ENCODE data around the gene TMEM273. TPM values are rescaled to one million over a fixed set of nuclear protein-coding genes. Genes with fewer than 3 reads are reported as not detected.

Gene TMEM273
- total and polyA plus RNA-seq, 9 donors = 1.5 to 25.2 (median 5.0) TPM

GRCh38 chr10:49170632-49171325, 17.4 kb downstream of the TMEM273 start:
- DNase-seq = no peak
- intact Hi-C loops (cut with DNase I) = loop anchor here in 1 of 4 donors (5.0 kb wide), 1 partner anchor 193 kb away; no protein-coding TSS in a partner anchor

DNA sequence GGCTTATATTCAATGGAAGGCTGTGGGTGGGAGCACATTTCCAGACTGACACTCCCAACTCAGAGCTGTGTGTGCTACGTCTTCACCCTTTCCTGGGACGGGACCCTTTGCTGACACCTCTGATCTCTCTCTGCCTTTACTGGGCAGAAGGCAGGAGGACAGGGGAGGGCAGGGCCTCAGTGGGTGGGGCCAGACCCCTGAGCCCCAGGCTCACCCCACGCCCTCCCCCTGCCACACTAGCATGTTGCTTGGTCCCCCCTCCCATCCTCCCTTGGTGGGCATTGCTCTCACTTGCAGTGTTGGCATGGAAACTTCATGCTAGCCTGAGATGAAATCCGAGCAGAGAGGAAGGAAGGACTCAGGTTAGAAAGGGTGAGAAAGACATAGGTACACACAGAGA, 18.4 kb downstream of the TMEM273 start:
- no peak for DNase-seq
- WGBS, 3 donors = 86 to 92% (median 88%) methylated on average over 4 of the region's 4 CpGs
- no peaks in the 10 kb centered on the region for H3K9me3 ChIP-seq
- no peaks in the 10 kb centered on the region for H3K36me3 ChIP-seq
- TF ChIP-seq POLR2A (IDR thresholded peaks at IDR 0.05) (no peak), EP300 (IDR thresholded peaks at IDR 0.05) (no peak)
- no peak overlapping the region for H3K4me3 ChIP-seq
- no peaks in the 10 kb centered on the region for H3K27me3 ChIP-seq
- intact Hi-C loops (cut with DNase I) = loop anchor here in 1 of 4 donors (5.0 kb wide), 1 partner anchor 192 kb away; no protein-coding TSS in a partner anchor
- H3K4me1 ChIP-seq (ENCODE audit: insufficient read depth) = no peaks in the 10 kb centered on the region
- no peak overlapping the region for H3K27ac ChIP-seq

More at GRCh38 chr10:49170632-49171325, 17.4 kb downstream of the TMEM273 start:
- no peaks in the 10 kb centered on the region for H3K9me3 ChIP-seq
- no peaks in the 10 kb centered on the region for H3K4me1 ChIP-seq (ENCODE audit: insufficient read depth)
- no peak overlapping the region for H3K27ac ChIP-seq
- whole genome bisulfite sequencing, 3 donors = 66 to 85% (median 82%) methylated on average over 6 of the region's 6 CpGs
- H3K27me3 ChIP-seq = no peaks in the 10 kb centered on the region
- no peaks in the 10 kb centered on the region for H3K36me3 ChIP-seq
- H3K4me3 ChIP-seq = no peak overlapping the region
- TF ChIP-seq, protein P1, sequence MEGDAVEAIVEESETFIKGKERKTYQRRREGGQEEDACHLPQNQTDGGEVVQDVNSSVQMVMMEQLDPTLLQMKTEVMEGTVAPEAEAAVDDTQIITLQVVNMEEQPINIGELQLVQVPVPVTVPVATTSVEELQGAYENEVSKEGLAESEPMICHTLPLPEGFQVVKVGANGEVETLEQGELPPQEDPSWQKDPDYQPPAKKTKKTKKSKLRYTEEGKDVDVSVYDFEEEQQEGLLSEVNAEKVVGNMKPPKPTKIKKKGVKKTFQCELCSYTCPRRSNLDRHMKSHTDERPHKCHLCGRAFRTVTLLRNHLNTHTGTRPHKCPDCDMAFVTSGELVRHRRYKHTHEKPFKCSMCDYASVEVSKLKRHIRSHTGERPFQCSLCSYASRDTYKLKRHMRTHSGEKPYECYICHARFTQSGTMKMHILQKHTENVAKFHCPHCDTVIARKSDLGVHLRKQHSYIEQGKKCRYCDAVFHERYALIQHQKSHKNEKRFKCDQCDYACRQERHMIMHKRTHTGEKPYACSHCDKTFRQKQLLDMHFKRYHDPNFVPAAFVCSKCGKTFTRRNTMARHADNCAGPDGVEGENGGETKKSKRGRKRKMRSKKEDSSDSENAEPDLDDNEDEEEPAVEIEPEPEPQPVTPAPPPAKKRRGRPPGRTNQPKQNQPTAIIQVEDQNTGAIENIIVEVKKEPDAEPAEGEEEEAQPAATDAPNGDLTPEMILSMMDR (IDR thresholded peaks at IDR 0.05) = no peak
- TF ChIP-seq POLR2A (IDR thresholded peaks at IDR 0.05) (no peak), EP300 (IDR thresholded peaks at IDR 0.05) (no peak)

GRCh38 chr10:49168831-49169500, 19.2 kb downstream of the TMEM273 start:
- intact Hi-C loops (cut with DNase I) = no loop called here
- 86 to 92% (median 91%) methylated on average over 6 of the region's 6 CpGs for WGBS, 3 donors
- H3K4me1 ChIP-seq (ENCODE audit: insufficient read depth) = no peaks in the 10 kb centered on the region
- no peaks in the 10 kb centered on the region for H3K36me3 ChIP-seq
- TF ChIP-seq, protein P1 (IDR thresholded peaks at IDR 0.05) = no peak
- TF ChIP-seq EP300 (IDR thresholded peaks at IDR 0.05) (no peak), POLR2A (IDR thresholded peaks at IDR 0.05) (no peak)
- H3K27ac ChIP-seq = no peak overlapping the region
- H3K27me3 ChIP-seq = no peaks in the 10 kb centered on the region
- no peaks in the 10 kb centered on the region for H3K9me3 ChIP-seq
- H3K4me3 ChIP-seq = no peak overlapping the region
- no peak for DNase-seq

GRCh38 chr10:49168171-49168540, 20.0 kb downstream of the TMEM273 start:
- Histone ChIP-seq H3K27ac (no peak overlapping the region), H3K27me3 (no peaks in the 10 kb centered on the region), H3K36me3 (no peaks in the 10 kb centered on the region), H3K9me3 (no peaks in the 10 kb centered on the region), H3K4me3 (no peak overlapping the region), H3K4me1 (ENCODE audit: insufficient read depth) (no peaks in the 10 kb centered on the region)
- intact Hi-C loops (cut with DNase I) = no loop called here
- no peak for TF ChIP-seq EP300 (IDR thresholded peaks at IDR 0.05)
- TF ChIP-seq, protein P1 (IDR thresholded peaks at IDR 0.05) = no peak
- no peak for DNase-seq
- WGBS, 3 donors = 87 to 93% (median 89%) methylated on average over 4 of the region's 4 CpGs

All from ovary (tissue), 9 donors.